ENCODE results near the gene TEX11. TPM values are rescaled to one million over a fixed set of nuclear protein-coding genes. Genes with fewer than 3 reads are reported as not detected.

Gene TEX11
- not detected in 2 replicates for total RNA-seq

DNA sequence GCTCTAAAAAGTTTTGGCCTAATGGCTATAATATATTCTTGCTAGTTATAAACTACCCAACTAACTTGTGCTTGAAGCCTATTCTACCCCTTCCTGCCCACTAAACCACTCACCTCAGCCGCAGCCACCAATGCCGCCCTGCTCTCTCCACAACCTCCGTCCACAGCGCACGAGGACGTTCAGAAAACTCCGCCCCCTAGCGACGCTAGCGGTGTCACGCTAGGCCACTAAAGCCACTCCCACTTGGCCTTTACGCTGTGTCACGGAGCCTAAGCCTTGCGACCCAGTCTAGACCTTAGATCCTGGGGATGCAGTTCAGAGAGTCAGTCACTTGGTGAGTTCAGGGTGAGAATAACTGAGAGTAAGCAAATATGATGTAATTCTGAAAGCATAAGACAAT lies at the start of gene TEX11:
TSS of gene TEX11 (minus strand) at position 171 of the 400 bp plus-strand sequence. CDS start 922 bp downstream, outside the sequence.
- no peak within 1 kb of the TSS for H3K4me3 ChIP-seq (ENCODE audit: low read depth, low read length)
- DNase-seq (ENCODE audit: low read depth), result no peak
- TF ChIP-seq CTCF (conservative IDR thresholded peaks at IDR 0.05; ENCODE audit: low read depth, low read length), result no peak

DNA sequence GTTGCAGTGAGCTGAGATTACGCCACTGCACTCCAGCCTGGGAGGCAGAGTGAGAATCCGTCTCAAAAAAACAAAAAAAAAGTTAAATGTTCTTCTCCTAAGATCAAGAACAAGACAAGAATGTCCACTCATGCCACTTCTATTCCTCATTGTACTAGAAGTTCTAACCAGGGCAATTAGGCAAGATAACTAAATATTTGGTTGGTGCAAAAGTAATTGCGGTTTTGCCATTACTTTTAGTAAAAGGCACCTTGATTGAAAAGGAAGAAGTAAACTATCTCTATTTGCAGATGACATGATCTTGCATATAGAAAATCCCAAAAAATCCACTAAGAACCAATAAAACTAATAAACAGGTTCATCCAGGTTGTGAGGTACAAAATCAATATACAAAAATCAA lies 46.4 kb upstream of the TEX11 start:
- H3K4me3 ChIP-seq (ENCODE audit: low read depth, low read length), result no peak overlapping the region
- no peak for TF ChIP-seq CTCF (conservative IDR thresholded peaks at IDR 0.05; ENCODE audit: low read depth, low read length)
- DNase-seq (ENCODE audit: low read depth), result no peak

DNA sequence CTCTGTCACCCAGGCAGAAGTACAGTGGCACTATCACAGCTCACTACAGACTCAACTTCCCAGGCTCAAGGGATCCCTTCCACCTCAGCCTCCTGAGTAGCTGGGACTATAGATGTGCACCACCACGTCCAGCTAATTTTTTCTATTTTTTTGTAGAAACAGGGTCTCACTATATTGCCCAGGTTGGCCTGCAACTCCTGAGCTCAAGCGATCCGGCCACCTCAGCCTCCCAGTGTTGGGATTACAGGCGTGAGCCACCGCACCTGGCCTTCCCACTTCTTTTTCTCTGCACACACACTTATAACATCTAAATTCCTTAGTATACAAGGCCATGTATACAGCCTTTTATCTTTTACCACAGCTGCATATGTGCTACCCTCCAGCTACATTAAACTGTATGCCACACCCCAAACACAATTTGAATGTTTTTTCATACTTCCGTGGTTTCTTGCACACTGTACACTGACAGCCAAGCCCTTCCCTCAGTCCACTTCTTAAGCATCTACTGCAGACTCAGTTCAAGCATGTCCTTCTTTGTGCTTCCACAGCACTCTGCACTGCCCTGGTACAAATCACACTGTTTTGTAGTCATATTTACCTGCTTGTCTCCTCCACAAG lies 15.9 kb upstream of the TEX11 start:
- TF ChIP-seq CTCF (conservative IDR thresholded peaks at IDR 0.05; ENCODE audit: low read depth, low read length), result no peak
- DNase-seq (ENCODE audit: low read depth), result no peak
- no peak overlapping the region for H3K4me3 ChIP-seq (ENCODE audit: low read depth, low read length)

DNA sequence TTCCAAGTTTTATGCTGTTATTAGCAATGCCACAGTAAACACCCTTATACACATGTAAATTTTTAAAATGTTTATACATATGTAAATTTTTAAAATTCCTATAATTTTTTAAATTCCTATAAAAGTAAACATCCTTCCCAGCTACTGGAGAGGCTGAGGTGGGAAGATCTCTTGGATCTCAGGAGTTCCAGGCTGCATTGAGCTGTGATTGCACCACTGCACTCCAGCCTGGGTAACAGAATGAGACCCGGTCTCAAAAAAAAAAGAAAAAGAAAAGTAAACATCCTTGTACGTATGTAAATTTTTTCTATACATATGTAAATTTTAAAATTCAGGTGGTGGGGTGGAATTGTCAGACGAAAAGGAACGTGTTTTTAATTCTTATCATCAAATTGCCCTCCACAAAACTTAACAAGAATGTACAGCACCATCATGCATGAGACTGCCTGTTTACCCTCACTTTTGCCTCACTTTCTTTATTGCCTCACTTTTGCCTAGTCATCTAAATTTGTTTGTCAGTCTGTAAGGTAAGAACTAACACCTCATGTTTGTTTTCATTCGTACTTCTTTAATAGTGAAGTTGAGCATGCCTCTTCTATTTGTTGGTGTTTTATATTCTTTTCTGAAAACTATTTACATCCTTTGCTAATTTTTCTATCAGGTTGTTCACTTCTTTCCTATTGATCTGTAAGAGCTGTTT lies 14.4 kb upstream of the TEX11 start:
- no peak overlapping the region for H3K4me3 ChIP-seq (ENCODE audit: low read depth, low read length)
- no peak for TF ChIP-seq CTCF (conservative IDR thresholded peaks at IDR 0.05; ENCODE audit: low read depth, low read length)
- DNase-seq (ENCODE audit: low read depth), result no peak

DNA sequence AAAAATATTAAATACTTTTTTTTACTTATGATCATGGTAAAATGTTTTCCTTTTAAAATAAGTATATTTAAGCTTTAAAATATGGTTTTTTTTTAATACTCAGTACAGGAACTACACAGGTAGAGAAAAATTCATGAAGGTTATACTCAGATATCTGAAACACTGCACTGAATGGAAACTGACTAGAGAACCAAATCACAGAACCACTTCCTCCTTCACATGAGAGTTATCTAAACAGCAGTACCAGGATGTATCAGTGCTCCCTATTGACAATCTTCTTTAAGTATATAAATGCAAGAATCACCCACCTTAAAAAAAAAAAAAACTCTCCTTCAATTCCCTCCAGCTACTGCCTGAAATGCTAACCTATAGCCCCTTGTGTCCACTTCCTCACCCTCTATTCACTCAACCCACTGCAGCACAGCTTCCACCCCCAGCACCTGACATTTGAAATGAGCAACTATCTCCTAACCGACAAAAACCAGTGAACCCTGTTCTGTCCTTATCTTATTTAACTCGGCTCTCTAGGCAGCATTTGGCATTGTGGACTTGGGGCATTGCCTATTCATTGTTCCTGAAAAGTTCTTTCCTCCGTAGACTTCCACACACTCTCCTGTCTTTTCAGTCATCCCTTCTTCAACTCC lies 13.3 kb upstream of the TEX11 start:
- no peak for DNase-seq (ENCODE audit: low read depth)
- H3K4me3 ChIP-seq (ENCODE audit: low read depth, low read length), result no peak overlapping the region
- no peak for TF ChIP-seq CTCF (conservative IDR thresholded peaks at IDR 0.05; ENCODE audit: low read depth, low read length)

DNA sequence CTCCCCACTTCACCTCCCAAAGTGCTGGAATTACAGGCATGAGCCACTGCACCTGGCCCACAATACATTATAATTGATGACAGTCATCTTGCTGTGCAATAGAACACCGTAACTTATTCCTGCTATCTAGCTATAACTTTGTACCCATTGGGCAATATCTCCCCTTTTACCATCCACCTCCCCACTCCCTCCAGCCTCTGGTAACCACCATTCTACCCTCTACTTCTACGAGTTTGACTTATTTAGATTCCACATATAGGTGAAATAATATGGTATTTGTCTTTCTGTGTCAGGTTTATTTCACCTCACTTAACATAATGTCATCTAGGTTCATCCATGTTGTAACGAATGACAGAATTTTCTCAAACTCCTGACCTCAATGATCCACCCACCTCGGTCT lies 8.2 kb upstream of the TEX11 start:
- TF ChIP-seq CTCF (conservative IDR thresholded peaks at IDR 0.05; ENCODE audit: low read depth, low read length), result no peak
- H3K4me3 ChIP-seq (ENCODE audit: low read depth, low read length), result no peak overlapping the region
- DNase-seq (ENCODE audit: low read depth), result no peak

Data from epithelial cell of proximal tubule (primary cell).